GM19099 (cell line): ENCODE measurements around the gene RAPGEF2.

Experiments used
- POLR2A ChIP-seq: IDR thresholded peaks from 3 replicates; pipeline ENCODE4 v1.6.1; 2011; ENCODE audit warnings: low read depth; ENCODE audit not compliant: insufficient read length; ENCODE audit errors: extremely low read depth

Gene RAPGEF2

DNA sequence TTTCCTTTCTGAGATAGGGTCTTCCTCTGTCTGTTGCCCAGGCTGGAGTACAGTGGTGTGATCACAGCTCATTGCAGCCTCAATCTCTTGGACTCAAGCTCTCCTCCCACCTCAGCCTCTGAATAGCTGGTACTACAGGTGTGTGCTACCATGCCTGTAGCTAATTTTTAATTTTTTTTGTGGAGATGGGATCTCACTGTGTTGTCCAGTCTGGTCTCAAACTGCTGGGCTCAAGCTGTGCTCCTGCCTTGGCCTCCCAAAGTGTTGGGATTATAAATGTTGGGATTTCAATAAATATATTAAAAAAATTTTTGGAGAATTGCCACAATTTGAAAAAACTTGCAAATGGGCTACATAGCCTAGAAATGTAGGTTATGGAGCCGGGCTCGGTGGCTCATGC, 18.5 kb downstream of the RAPGEF2 start:
- no peak for TF ChIP-seq POLR2A

DNA sequence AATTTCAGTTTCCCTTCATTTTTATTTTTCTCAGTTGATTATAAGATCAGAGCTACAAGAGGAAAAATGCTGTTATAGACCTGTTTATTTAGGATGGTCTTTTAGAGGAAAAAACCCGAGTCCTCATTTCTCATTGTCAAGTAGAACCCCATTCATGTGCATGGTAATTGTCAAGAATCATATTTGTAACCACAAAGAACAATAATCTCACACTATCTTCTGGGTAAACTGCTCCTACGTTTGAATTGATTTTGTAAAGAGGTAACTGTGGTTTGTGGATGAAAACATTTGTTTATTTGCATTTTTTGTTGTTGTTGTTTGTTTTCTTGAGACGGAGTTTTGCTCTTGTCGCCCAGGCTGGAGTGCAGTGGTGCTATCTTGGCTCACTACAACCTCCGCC, 23.8 kb downstream of the RAPGEF2 start:
- TF ChIP-seq POLR2A, result no peak

DNA sequence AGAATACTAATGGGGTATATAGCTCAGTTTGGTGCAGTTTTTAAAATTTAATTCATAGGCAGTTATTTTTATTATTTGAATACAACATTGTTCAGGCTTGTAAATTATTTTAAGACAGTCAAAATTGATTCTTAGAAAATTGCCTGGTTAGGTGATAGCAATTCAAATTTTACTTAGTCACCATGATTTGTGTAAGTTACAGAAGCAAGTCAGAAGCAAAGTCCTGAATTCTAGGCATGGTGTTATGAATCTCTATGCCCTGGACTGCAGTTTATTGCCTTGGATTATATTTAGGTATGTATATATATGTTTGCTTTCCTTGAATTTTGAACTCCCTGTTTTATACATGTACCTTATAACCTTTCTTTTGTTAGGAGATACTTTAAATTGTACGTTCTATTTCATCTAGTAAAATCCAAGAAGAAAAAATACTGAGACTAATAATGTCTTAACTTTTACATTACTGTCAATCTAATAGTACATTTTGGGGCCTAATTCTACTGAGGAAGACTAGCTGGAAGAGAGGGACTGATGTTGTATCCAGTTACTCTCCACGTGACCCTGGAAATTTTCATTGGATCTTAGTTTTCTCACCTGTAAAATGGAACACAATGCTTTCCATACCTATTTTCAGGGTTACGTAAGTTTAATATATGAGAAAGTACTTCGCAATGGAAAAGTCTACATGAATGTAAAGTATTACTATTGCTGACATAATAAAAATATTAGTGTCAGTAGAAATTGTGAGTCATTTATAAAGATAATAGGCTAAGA, 25.1 kb downstream of the RAPGEF2 start:
- no peak for TF ChIP-seq POLR2A

DNA sequence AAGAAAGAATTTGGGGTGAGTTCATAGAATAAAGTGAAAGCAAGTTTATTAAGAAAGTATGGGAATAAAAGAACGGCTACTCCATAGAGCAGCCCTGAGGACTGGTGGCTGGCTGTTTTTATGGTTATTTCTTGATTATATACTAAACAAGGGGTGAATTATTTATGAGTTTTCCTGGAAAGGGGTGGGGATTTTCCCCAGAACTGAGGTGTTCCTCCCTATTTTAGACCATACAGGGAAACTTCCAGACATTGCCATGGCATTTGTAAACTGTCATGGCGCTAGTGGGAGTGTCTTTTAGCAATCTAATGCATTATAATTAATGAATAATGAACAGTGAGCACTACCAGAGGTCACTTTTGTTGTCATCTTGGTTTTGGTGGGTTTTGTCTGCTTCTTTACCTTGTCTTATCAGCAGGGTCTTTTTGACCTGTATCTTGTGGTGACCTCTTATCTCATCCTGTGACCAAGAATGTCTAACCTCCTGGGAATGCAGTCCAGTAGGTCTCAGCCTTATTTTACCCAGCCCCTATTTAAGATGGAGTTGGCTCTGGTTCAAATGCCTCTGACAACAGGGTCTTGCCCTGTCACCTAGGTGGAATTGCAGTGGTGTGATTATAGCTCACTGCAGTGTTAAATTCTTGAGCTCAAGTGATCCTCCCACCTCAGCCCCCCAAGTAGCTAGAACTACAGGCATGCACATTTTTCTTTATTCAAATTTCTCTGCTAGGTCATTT, 27.1 kb downstream of the RAPGEF2 start:
- no peak for TF ChIP-seq POLR2A

DNA sequence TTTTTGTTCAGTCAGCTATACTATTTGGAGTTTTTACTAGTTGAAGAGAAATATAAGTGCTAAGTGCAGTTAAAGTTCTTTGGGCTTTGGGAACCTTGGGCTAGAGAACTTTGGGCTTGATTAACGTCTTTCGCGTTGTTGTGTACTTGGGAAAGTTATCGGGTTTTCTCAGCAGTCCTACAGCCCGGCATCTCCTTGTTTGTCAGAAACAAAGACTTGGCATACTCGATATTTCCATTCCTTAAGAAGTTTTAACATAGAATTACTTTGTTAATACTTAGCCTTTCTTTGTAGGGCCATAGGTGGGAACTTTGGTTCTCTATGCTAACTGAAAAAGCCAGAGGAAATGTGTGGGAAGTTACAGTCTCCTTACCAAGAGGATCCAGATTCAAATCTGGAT, 28.7 kb downstream of the RAPGEF2 start:
- TF ChIP-seq POLR2A, result no peak

DNA sequence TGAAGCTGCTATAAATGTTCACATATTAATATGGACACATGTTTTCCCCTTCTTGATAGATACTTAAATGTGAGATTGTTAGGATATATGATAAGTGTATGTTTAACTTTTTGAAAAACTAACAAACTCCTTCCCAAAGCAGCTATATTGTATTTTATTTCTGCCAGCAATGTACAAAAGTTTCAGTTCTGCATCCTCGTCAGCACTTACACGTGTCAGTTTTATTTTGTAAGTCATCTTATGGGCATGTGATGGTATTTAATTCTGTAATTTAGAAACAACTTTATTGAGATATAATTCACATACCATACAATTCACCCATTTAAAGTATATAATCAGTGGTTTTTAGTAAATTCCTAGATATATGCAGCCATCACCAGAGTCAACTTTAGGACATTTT, 31.6 kb downstream of the RAPGEF2 start:
- TF ChIP-seq POLR2A, result no peak

DNA sequence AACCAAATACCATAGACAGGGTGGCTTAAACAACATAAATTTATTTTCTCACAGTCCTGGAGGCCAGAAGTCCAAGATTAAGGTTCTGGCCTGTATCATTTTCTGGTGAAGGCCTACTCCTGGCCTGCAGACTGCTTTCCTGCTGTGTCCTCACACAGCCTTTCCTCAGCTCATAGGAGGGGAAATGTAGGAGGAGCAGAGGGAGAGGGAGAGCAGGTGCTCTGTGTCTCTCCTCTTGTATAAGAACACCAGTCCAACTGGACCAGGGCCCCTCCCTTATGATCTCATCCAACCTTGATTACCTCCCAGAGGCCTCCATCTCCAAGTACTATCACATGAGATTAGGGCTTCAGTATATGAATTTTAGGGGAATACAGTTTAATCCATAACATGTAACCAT, 34.3 kb downstream of the RAPGEF2 start:
- no peak for TF ChIP-seq POLR2A

DNA sequence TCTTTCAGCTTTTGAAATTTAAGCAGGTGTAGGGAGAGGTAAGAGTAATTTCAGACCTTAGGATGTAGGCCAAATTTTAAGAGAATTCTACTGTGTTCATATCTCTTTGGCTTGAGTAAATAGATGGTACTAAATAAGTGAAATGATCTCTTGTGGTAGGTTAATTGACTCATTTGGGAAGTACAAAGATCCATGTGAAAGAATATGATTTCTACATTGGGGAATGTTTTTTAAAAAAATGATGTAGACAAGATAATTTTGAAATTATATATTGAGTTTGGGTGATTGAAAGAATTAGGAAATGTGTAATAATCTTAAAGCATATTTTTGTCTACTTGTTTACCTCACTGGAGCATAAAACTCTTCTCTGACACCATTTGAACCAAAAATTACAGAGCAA, 35.6 kb downstream of the RAPGEF2 start:
- TF ChIP-seq POLR2A, result no peak

DNA sequence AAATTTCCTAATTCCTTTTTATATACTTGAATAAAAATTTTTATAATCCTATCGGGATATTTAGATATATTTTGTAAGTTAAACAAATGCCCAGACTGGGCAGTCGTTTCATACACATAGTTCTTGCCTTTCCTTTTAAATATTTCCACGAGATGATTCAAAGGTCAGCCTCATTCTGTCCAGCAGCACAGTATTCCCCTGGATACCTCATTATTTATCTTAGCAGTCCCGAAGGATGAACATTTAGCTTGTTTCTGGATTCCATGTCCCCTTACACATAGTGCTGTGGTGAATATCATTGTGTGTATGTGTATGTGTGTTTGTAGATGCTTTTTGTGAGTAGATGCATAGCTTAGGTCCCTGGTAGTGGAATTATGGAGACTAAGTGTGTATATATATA, 38.3 kb downstream of the RAPGEF2 start:
- no peak for TF ChIP-seq POLR2A

DNA sequence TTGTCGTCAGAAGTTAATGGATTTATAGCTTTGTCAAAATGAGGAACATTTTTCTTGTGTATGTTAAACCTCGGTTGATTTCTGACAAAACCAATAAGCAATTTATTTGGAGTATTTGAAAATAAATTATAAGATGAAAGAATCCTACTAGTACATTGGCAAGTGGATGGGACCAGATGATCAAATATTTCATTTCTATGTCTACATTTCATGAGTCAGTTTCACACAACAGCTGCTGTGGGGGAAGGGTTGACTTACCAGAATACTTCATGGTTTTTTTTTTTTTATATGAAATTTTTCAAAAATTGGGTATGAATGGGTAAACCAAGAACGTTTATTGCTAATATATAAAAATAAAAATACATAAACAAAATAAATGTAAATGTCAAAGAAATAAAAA, 39.4 kb downstream of the RAPGEF2 start:
- no peak for TF ChIP-seq POLR2A

DNA sequence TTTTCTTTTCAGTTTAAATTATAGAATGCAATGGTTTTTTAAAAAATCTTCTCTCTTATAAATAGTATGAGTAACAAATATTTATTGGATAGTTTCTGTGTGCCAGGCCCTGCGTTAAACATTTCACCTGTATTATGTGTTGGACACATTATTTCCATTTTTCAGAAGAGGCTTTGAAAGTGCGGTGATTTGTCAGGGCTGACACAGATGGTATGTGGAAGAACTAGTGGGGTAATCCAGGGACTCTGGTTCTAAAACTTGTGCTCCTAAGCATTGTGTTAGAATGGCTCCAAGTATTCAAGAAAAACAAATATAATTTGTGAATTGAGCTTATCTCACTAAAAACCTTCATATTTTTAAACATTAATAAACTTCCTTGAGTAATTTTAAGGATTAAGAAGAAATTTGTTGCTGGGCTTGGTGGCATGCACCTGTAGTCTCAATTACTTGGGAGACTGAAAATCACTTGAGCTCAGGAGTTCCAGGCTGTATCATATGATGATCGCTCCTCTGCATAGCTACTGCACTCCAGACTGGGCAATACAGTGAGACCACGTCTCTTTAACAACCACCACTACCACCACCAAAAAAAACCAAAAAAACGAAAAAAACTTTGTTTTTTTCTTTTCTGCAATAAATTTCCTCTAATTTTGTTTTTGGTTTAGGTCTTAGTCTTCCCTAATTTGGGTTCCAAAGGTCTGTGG, 40.0 kb downstream of the RAPGEF2 start:
- TF ChIP-seq POLR2A, result no peak

DNA sequence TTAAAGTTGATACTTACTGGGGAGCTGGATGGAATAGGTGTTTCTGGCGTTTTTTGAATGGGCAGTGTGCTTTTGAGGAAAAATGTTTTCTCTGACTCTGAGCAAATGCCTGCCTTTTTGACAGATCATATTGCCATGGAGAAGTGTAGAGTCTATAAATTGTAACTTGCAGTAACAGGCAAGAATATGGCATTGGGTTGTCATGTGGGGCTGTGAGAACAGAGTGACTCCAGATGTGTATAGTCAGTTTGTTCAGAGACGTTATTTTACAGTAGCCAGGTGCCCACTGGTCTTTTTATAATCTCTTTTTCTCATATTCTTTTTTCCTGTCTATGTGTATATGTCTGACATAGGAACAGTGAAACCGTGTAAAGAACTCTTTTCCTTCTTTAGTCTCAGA, 40.8 kb downstream of the RAPGEF2 start:
- TF ChIP-seq POLR2A, result no peak

DNA sequence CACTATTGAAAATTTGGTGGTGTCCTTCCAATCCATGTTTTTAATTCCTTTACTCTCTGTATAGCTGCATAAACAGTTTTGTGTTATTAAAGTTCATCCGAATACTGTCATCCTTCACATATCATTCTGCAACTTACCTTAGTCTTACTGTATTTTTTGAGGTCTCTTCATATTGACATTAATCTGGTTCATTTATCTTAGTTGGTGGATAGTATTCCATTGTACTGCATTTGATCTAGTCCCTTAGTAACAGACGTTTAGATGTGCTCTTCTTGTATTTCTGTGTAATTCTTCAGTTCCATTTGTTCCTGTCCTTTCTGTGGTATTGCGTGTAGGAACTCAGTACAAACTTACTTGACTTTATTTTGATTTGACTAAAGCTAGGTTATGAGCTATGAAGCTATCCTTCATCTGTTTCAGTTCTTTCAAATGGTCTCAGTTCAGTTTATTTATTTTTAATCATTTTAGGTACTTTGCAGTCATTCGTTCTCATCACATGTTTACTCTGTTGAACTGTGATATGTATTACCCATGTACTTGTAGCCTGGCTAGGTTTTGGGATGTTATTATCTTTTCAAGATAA, 41.3 kb downstream of the RAPGEF2 start:
- no peak for TF ChIP-seq POLR2A

DNA sequence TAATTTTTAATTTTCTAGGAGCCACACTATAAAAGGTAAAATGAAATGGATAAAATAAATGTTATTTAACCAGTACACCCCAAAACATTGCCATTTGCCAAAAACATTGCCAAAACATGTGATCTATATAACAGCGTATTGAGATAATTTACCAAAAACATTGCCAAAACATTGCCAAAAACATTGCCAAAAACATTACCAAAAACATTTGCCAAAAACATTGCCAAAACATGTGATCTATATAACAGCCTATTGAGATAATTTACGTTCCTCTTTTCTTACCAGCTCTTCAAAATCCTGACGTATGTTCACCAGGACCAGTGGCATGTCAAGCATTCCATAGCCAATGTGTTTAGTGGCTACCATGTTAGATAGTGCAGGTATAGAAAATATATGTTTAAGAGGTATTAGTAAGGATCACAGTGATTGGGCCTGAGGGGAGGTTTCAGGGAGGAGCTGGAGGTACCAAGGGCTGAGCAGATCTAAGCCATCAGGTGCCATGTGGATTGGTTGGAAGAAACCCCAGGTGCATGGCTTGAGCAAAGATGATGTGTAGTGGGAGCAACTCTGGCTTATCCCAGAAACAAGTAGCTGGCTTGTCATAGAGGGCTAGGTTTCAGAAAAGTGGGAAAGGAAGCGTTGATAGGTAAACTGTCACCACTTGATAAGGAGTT, 42.6 kb downstream of the RAPGEF2 start:
- no peak for TF ChIP-seq POLR2A

DNA sequence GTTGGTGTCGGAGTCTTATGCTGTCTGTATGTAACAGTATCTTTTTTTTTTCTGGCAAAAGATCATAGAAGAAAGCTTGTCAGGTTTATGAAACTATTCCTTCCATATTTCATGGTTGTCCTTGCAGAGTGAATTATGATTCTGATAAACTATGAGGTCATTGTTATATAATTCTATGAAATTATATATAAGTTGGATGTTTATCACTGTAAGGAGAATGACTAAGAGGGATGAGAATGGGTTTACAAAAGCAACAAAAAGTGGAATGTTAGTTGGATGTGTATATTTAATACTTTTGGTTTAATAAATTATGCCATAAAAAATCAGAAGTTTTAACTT, 43.1 kb downstream of the RAPGEF2 start:
- TF ChIP-seq POLR2A, result no peak
